Caco-2 (cell line): ENCODE data around the gene DUSP12. TPM values are rescaled to one million over a fixed set of nuclear protein-coding genes. Genes with fewer than 3 reads are reported as not detected.

Experiments
- BruUV-seq: library from RNA; stranded (reverse); fragments of 400-500 nt; replicated peaks from 2 replicates; lab custom pipeline; 2021; lab: Mats Ljungman, UMichigan
- CTCF ChIA-PET: fragments of 300-600 bp; sonication (Branson Sonifier 250); formaldehyde crosslinking; loops from one replicate; lab custom pipeline; 2022; ENCODE audit warnings: antibody characterized with exemption; lab: Charles Lee
- POLR2A ChIA-PET: fragments of 300-600 bp; sonication (Branson Sonifier 250); formaldehyde crosslinking; loops from one replicate; lab custom pipeline; 2022; ENCODE audit warnings: antibody characterized with exemption; lab: Charles Lee
- DNase-seq, 2 experiments: peaks; one replicate each; pipeline versions ENCODE4 v3.0.0 to v3.0.0-alpha.2; 2020 to 2022
- H3K27me3 ChIP-seq: replicated peaks from 2 replicates; pipeline ENCODE4 v1.6.0; 2011; ENCODE audit warnings: low read length; ENCODE audit not compliant: control insufficient read depth, insufficient read depth
- H3K36me3 ChIP-seq: 2 replicates; pipeline ENCODE4 v1.5.1; 2011; ENCODE audit warnings: low read length; ENCODE audit not compliant: control insufficient read depth, insufficient read depth
- H3K4me1 ChIP-seq: fragments of 250-450 bp; sonication (Bioruptor Pico); 2 replicates; pipeline ENCODE4 v1.5.1; 2020; ENCODE audit warnings: mild to moderate bottlenecking
- H3K4me3 ChIP-seq: 2 replicates; pipeline ENCODE4 v1.5.1; 2011; ENCODE audit warnings: low read depth, mild to moderate bottlenecking, control low read depth, low read length
- H3K9me3 ChIP-seq: fragments of 250-450 bp; sonication (Bioruptor Pico); 2 replicates; pipeline ENCODE4 v1.5.1; 2020; ENCODE audit warnings: mild to moderate bottlenecking, moderate library complexity
- H3K27ac Mint-ChIP-seq: one replicate; pipeline ENCODE4 v1.8.0; 2022; ENCODE audit warnings: mixed read lengths; ENCODE audit not compliant: unreplicated experiment
- H3K27me3 Mint-ChIP-seq: one replicate; pipeline ENCODE4 v1.8.0; 2022; ENCODE audit warnings: mixed read lengths; ENCODE audit not compliant: insufficient read depth, unreplicated experiment
- H3K36me3 Mint-ChIP-seq: one replicate; pipeline ENCODE4 v1.8.0; 2022; ENCODE audit warnings: mild to moderate bottlenecking, mixed read lengths; ENCODE audit not compliant: insufficient read depth, unreplicated experiment
- H3K4me1 Mint-ChIP-seq: one replicate; pipeline ENCODE4 v1.8.0; 2022; ENCODE audit warnings: low read depth, mixed read lengths; ENCODE audit not compliant: unreplicated experiment
- H3K4me3 Mint-ChIP-seq: one replicate; pipeline ENCODE4 v1.8.0; 2022; ENCODE audit warnings: mild to moderate bottlenecking, moderate library complexity, mixed read lengths; ENCODE audit not compliant: unreplicated experiment
- H3K9me3 Mint-ChIP-seq: one replicate; pipeline ENCODE4 v1.8.0; 2022; ENCODE audit warnings: mixed read lengths; ENCODE audit not compliant: unreplicated experiment
- CTCF ChIP-seq, 2 experiments: fragments of 200-600 bp in 1 of 2; IDR thresholded peaks; 1 replicate in 1 of 2; 2 replicates in 1 of 2; pipeline versions ENCODE4 v1.5.1 to v1.8.0; 2011 to 2022; ENCODE audit warnings: antibody characterized with exemption in 1 of 2, control low read depth in 1 of 2, inconsistent platforms in 1 of 2, low read depth in 1 of 2, low read length in 1 of 2, mild to moderate bottlenecking in 1 of 2, moderate library complexity in 1 of 2; ENCODE audit not compliant: insufficient read depth in 1 of 2, severe bottlenecking in 1 of 2, unreplicated experiment in 1 of 2
- intact Hi-C: fragments of 100-400 bp; cut with micrococcal nuclease; formaldehyde crosslinking; loops from one replicate; pipeline ENCODE4 v1.10.0; 2022; ENCODE audit not compliant: unreplicated experiment
- total RNA-seq: library from RNA; stranded (reverse); gene quantifications from 2 replicates; pipeline ENCODE4 v1.2.3, GENCODE V29; 2022

DUSP12 gene
- total RNA-seq, 1 experiment from 2014 or later: 54.9 TPM

DNA sequence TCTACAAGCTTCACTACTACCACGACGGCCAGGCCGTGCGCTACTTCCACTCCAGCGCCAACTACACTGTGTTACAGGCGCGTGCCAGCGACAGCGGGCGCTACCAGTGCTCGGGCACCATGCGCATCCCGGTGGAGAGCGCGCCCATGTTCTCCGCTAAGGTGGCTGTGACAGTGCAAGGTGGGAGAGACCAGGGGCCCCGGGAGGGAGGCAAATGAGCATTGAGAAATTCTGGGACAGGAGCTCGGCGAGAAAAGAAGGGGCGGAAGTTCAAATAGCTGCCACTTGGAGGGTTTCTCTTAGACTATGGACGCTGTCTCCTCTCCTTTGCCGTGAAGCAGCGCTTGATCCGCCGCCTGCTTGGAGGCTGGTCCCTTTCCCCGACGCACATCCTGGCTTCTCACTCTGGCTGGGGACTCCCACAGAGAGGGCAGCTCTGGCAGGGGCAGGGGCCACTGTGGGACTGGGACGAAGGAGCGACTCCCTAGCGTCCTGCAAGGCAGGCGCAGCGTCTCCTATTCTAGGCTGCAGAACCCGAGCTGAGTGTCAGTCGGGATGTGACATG lies 23.6 kb upstream of the DUSP12 start:
- H3K4me3 Mint-ChIP-seq: peak overlapping the region; percentile 77
- peak; percentile 19 to 25 for TF ChIP-seq CTCF (IDR thresholded peaks at IDR 0.05; ENCODE audit: insufficient read depth in 1 of 2, low read depth in 1 of 2, low read length in 1 of 2, severe bottlenecking in 1 of 2, unreplicated experiment in 1 of 2)
- no peaks in the 10 kb centered on the region for H3K9me3 ChIP-seq
- H3K27ac Mint-ChIP-seq: no peak overlapping the region
- no peaks in the 10 kb centered on the region for H3K9me3 Mint-ChIP-seq
- BruUV-seq: no TSS peak
- H3K27me3 ChIP-seq: no peaks in the 10 kb centered on the region
- ChIA-PET POLR2A (interaction anchor here (0.8 to 1.1 kb wide), 2 partner anchors 15 to 23 kb away, joined by 3 read pairs; partner anchors contain the start of gene DUSP12), CTCF (interaction anchor here (0.7 to 1.5 kb wide), 4 partner anchors 13 to 311 kb away, joined by 3 to 8 read pairs (median 4); no protein-coding TSS in a partner anchor)
- H3K4me1 Mint-ChIP-seq: peaks cover 7% of the 10 kb centered on the region
- intact Hi-C loops: no loop called here
- peak overlapping the region; percentile 82 for H3K4me3 ChIP-seq
- DNase-seq: peak; percentile 47 to 49
- H3K36me3 Mint-ChIP-seq: peaks cover 15% of the 10 kb centered on the region
- peaks cover 6% of the 10 kb centered on the region for H3K27me3 Mint-ChIP-seq
- no peaks in the 10 kb centered on the region for H3K36me3 ChIP-seq
- H3K4me1 ChIP-seq: no peaks in the 10 kb centered on the region

DNA sequence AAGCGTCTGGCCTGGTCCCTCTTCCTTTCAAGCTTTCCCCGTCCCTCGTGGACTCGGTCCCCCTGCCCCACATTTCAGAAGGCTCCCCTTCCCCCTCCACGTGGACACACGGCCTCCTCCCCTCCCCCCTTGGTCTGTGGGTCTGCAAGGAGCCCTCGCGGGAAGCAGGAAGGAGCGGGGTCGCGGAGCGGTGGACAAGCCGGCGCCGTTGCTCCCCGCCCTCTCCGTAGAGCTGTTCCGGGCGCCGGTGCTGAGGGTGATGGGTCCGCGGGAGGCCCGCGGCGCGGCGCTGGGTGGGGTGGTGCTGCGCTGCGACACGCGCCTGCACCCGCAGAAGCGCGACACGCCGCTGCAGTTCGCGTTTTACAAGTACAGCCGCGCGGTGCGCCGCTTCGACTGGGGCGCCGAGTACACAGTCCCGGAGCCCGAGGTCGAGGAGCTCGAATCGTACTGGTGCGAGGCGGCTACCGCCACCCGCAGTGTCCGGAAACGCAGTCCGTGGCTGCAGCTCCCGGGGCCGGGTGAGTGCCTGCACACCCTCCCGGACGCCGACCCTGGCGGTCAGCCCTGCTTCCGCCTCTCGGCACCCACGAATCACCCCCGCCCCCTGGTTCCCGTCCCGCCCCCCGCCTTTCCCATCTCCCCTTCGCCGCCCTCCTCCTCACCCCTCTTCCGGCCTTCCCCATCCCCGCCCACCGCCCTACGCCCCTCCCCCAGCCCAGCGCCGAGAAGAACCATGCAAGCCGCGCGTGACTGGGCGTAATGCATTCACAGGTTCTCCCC lies 22.9 kb upstream of the DUSP12 start:
- no peak overlapping the region for H3K27ac Mint-ChIP-seq
- Histone ChIP-seq H3K27me3 (no peaks in the 10 kb centered on the region), H3K4me3 (peak overlapping the region; percentile 82), H3K4me1 (no peaks in the 10 kb centered on the region), H3K36me3 (no peaks in the 10 kb centered on the region), H3K9me3 (no peaks in the 10 kb centered on the region)
- intact Hi-C loops: no loop called here
- peaks cover 7% of the 10 kb centered on the region for H3K4me1 Mint-ChIP-seq
- no TSS peak for BruUV-seq
- peaks cover 15% of the 10 kb centered on the region for H3K36me3 Mint-ChIP-seq
- DNase-seq: peak; percentile 80 to 92
- ChIA-PET CTCF (interaction anchor here (0.7 to 1.5 kb wide), 5 partner anchors 12 to 311 kb away, joined by 3 to 8 read pairs (median 3); partner anchors contain the start of gene DUSP12), POLR2A (interaction anchor here (0.8 to 1.1 kb wide), 2 partner anchors 14 to 23 kb away, joined by 3 read pairs; partner anchors contain the start of gene DUSP12)
- H3K9me3 Mint-ChIP-seq: no peaks in the 10 kb centered on the region
- H3K27me3 Mint-ChIP-seq: peaks cover 8% of the 10 kb centered on the region
- TF ChIP-seq CTCF (IDR thresholded peaks at IDR 0.05; ENCODE audit: insufficient read depth in 1 of 2, low read depth in 1 of 2, low read length in 1 of 2, severe bottlenecking in 1 of 2, unreplicated experiment in 1 of 2): peak in 1 of 2 experiments; percentile 2
- peak overlapping the region; percentile 77 for H3K4me3 Mint-ChIP-seq

DNA sequence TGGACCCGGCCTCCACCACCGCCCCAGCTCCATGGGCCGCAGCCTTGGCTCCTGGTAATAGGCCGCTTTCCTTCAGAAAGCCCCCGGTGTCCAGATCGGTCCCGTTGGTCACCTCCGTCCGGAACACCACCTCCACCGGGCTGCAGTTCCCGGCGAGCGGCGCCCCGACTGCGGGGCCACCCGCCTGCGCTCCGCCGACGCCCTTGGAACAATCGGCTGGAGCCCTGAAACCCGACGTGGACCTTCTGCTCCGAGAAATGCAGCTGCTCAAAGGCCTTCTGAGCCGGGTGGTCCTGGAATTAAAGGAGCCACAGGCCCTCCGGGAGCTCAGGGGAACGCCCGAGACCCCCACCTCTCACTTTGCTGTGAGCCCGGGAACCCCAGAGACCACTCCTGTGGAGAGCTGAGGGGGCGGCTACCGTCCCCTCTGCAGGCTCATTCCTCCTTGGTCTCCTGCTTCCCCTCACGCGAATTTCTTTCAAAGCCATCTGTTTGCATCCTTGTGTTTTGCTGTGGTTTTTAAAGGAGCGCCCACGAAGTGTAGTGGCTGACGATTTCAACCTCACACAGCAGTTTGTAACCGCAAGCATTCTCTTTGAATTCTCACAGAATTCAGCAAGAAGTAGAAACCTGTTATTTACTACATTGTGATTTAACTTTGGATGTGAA lies 22.2 kb upstream of the DUSP12 start:
- H3K36me3 Mint-ChIP-seq: peaks cover 15% of the 10 kb centered on the region
- no peak for DNase-seq
- intact Hi-C loops: no loop called here
- H3K4me3 Mint-ChIP-seq: peak overlapping the region; percentile 77
- TF ChIP-seq CTCF (IDR thresholded peaks at IDR 0.05; ENCODE audit: insufficient read depth in 1 of 2, low read depth in 1 of 2, low read length in 1 of 2, severe bottlenecking in 1 of 2, unreplicated experiment in 1 of 2): no peak
- Histone ChIP-seq H3K4me3 (peak overlapping the region; percentile 82), H3K9me3 (no peaks in the 10 kb centered on the region), H3K27me3 (no peaks in the 10 kb centered on the region), H3K36me3 (no peaks in the 10 kb centered on the region), H3K4me1 (no peaks in the 10 kb centered on the region)
- H3K4me1 Mint-ChIP-seq: peaks cover 7% of the 10 kb centered on the region
- no peak overlapping the region for H3K27ac Mint-ChIP-seq
- TSS peak; percentile 85 for BruUV-seq
- H3K9me3 Mint-ChIP-seq: no peaks in the 10 kb centered on the region
- peaks cover 7% of the 10 kb centered on the region for H3K27me3 Mint-ChIP-seq
- CTCF ChIA-PET: interaction anchor here (1.1 to 1.5 kb wide), 3 partner anchors 11 to 310 kb away, joined by 3 to 8 read pairs (median 4); partner anchors contain the start of gene DUSP12
- POLR2A ChIA-PET: no interaction called here
